ENCODE data around the gene PPP2R2C.

PPP2R2C gene

GRCh38 chr4:6336166-6336565 lies 136.2 kb downstream of the PPP2R2C start:
- H3K9me3 ChIP-seq (ENCODE audit: insufficient read depth, low read length) = peaks cover 10% of the 10 kb centered on the region; the same call in 1 of the 2 replicates
- no peak overlapping the region for H3K4me3 ChIP-seq (ENCODE audit: insufficient read length, low read depth)
- TF ChIP-seq SUZ12 (IDR thresholded peaks at IDR 0.05; ENCODE audit: extremely low read depth, insufficient read depth, insufficient read length) (no peak), ZNF274 (IDR thresholded peaks at IDR 0.05; ENCODE audit: low read depth, low read length) (no peak), YY1 (IDR thresholded peaks at IDR 0.05; ENCODE audit: insufficient read depth, insufficient read length) (no peak)
- no peak overlapping the region for H3K9ac ChIP-seq (ENCODE audit: insufficient read length, low read depth)
- peaks cover 19% of the 10 kb centered on the region for H3K4me1 ChIP-seq (ENCODE audit: insufficient read depth, insufficient read length)
- peaks cover 29% of the 10 kb centered on the region for H3K27me3 ChIP-seq (ENCODE audit: insufficient read depth, insufficient read length)
- H3K36me3 ChIP-seq (ENCODE audit: insufficient read depth, insufficient read length, low read length) = no peaks in the 10 kb centered on the region
- no peak for DNase-seq (ENCODE audit: low read depth, low spot score)

DNA sequence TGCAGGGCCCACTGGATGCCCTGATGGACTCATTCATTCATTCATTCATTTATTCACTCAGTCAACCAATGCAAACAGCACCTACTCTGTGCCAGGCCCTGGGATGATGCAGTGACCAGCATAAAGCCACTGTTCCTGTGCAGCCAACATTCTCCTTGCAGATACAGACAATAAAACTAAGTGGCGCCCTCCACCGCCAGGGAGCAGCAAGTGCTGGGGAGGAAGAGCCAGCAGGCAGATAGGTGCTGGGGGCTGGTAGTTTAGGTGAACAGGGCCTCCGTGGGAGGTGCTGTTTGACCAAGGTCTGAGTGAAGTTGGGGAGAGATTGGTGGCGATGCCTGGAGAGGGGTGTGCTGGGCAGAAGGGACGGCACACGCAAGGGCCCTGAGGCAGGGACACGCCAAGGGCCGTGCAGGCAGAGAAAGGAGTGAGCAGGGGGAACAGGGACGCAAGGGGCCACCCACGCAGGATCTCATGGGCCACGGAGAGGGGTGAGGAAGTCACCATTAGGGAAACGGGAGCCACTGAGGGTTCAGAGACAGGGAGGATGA lies 137.3 kb downstream of the PPP2R2C start:
- no peak for DNase-seq (ENCODE audit: low read depth, low spot score)

GRCh38 chr4:6334203-6334887 lies 138.1 kb downstream of the PPP2R2C start:
- H3K4me3 ChIP-seq (ENCODE audit: insufficient read length, low read depth) = no peak overlapping the region
- DNase-seq (ENCODE audit: low read depth, low spot score) = no peak
- no peak for TF ChIP-seq YY1 (IDR thresholded peaks at IDR 0.05; ENCODE audit: insufficient read depth, insufficient read length)
- TF ChIP-seq ZNF274 (IDR thresholded peaks at IDR 0.05; ENCODE audit: low read depth, low read length) = no peak
- no peak for TF ChIP-seq SUZ12 (IDR thresholded peaks at IDR 0.05; ENCODE audit: extremely low read depth, insufficient read depth, insufficient read length)
- H3K27me3 ChIP-seq (ENCODE audit: insufficient read depth, insufficient read length) = peaks cover 29% of the 10 kb centered on the region
- H3K36me3 ChIP-seq (ENCODE audit: insufficient read depth, insufficient read length, low read length) = no peaks in the 10 kb centered on the region
- H3K4me1 ChIP-seq (ENCODE audit: insufficient read depth, insufficient read length) = peaks cover 16% of the 10 kb centered on the region
- H3K9me3 ChIP-seq (ENCODE audit: insufficient read depth, low read length) = peaks cover 10% of the 10 kb centered on the region; the same call in 1 of the 2 replicates
- H3K9ac ChIP-seq (ENCODE audit: insufficient read length, low read depth) = no peak overlapping the region

More for the DNA sequence above, 137.3 kb downstream of the PPP2R2C start:
- peaks cover 16% of the 10 kb centered on the region for H3K4me1 ChIP-seq (ENCODE audit: insufficient read depth, insufficient read length)
- TF ChIP-seq ZNF274 (IDR thresholded peaks at IDR 0.05; ENCODE audit: low read depth, low read length) (no peak), YY1 (IDR thresholded peaks at IDR 0.05; ENCODE audit: insufficient read depth, insufficient read length) (no peak), SUZ12 (IDR thresholded peaks at IDR 0.05; ENCODE audit: extremely low read depth, insufficient read depth, insufficient read length) (no peak)
- no peak overlapping the region for H3K9ac ChIP-seq (ENCODE audit: insufficient read length, low read depth)
- H3K4me3 ChIP-seq (ENCODE audit: insufficient read length, low read depth) = no peak overlapping the region
- peaks cover 10% of the 10 kb centered on the region; the same call in 1 of the 2 replicates for H3K9me3 ChIP-seq (ENCODE audit: insufficient read depth, low read length)
- H3K36me3 ChIP-seq (ENCODE audit: insufficient read depth, insufficient read length, low read length) = no peaks in the 10 kb centered on the region
- peaks cover 29% of the 10 kb centered on the region for H3K27me3 ChIP-seq (ENCODE audit: insufficient read depth, insufficient read length)

DNA sequence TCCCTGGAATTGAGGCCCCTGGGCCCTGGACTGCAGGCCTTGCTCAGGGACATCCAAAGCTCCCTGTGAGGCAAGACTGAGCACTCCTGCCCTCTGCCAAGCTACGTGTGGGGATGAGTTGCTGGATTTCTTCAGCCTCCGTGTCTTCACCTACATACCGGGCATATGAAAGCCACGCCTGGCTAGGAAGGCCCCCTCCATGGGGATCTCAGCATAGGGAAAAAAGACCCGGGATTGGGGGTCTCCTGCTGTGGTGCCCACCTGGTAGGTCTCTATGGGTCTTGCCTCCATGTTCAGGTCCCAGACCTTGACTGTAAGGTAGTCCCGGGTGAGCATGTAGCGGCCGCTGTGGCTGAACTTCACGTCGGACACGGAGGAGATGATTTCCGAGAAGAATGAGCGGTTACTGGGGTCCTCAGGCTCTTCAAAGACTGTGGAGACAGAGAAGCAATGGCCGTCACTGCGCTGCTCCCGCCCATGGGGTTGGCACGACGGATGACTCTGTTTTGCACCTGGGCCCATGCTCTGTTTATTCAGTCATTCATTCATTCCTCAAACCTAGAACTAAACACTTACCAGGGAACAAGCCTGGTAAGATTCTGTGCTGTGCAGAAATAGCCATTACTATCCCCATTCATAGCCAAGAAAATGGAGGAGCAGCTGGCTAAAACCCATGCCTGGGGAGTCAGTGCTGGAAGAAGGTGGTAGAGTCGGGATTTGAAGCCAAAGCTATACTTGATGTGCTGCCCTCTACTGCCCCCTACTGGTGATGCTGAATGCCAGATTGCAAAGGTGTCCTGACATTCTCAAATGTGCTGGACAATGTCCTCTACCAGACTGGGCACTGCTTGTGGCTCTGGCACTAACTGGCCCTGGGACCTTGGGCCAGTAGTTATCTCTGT lies 138.9 kb downstream of the PPP2R2C start:
- DNase-seq (ENCODE audit: low read depth, low spot score) = no peak
- Histone ChIP-seq H3K27me3 (ENCODE audit: insufficient read depth, insufficient read length) (peaks cover 21% of the 10 kb centered on the region), H3K4me3 (ENCODE audit: insufficient read length, low read depth) (no peak overlapping the region), H3K9ac (ENCODE audit: insufficient read length, low read depth) (no peak overlapping the region), H3K4me1 (ENCODE audit: insufficient read depth, insufficient read length) (peaks cover 15% of the 10 kb centered on the region), H3K9me3 (ENCODE audit: insufficient read depth, low read length) (peaks cover 10% of the 10 kb centered on the region; the same call in 1 of the 2 replicates), H3K36me3 (ENCODE audit: insufficient read depth, insufficient read length, low read length) (no peaks in the 10 kb centered on the region)
- TF ChIP-seq SUZ12 (IDR thresholded peaks at IDR 0.05; ENCODE audit: extremely low read depth, insufficient read depth, insufficient read length) (no peak), ZNF274 (IDR thresholded peaks at IDR 0.05; ENCODE audit: low read depth, low read length) (no peak), YY1 (IDR thresholded peaks at IDR 0.05; ENCODE audit: insufficient read depth, insufficient read length) (no peak)

- Histone ChIP-seq H3K4me1 (ENCODE audit: insufficient read depth, insufficient read length) (peaks cover 11% of the 10 kb centered on the region), H3K27me3 (ENCODE audit: insufficient read depth, insufficient read length) (peaks cover 17% of the 10 kb centered on the region), H3K36me3 (ENCODE audit: insufficient read depth, insufficient read length, low read length) (no peaks in the 10 kb centered on the region), H3K9ac (ENCODE audit: insufficient read length, low read depth) (no peak overlapping the region), H3K9me3 (ENCODE audit: insufficient read depth, low read length) (peaks cover 10% of the 10 kb centered on the region; the same call in 1 of the 2 replicates), H3K4me3 (ENCODE audit: insufficient read length, low read depth) (no peak overlapping the region)
- no peak for DNase-seq (ENCODE audit: low read depth, low spot score)
- TF ChIP-seq YY1 (IDR thresholded peaks at IDR 0.05; ENCODE audit: insufficient read depth, insufficient read length) (no peak), ZNF274 (IDR thresholded peaks at IDR 0.05; ENCODE audit: low read depth, low read length) (no peak), SUZ12 (IDR thresholded peaks at IDR 0.05; ENCODE audit: extremely low read depth, insufficient read depth, insufficient read length) (no peak)
Observed at GRCh38 chr4:6332669-6333050, 139.8 kb downstream of the PPP2R2C start.

DNA sequence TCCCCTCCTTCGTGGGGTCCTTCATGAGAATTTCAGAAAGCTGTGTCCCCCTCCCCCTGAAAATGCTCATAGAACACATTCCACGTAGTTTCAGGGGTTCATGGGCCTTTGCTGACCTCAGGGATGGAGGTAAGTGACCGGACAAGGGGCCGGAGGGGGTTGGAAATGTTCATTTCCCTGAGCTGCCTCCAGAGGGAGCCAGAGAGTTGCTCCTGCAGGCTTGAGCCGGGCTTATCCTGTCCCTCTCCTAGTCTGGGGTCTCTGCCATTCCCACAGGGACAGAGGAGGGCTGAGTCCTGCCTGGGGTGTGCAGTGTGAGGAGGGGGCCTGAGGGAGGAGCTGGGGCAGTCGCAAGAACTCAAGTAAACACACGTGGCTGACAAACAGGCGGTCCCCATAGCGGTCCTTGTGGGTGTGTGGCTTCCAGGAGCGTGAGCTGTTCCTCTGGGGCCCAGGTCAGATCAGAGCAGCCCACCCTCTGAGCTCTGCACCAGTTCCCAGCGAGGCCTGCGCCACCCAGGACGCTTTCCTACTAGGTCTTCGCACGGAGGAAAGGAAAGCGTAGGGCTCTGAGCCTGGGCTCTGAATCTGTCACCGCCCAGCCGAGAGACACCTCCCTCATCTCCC lies 140.3 kb downstream of the PPP2R2C start:
- Histone ChIP-seq H3K27me3 (ENCODE audit: insufficient read depth, insufficient read length) (peaks cover 14% of the 10 kb centered on the region), H3K36me3 (ENCODE audit: insufficient read depth, insufficient read length, low read length) (no peaks in the 10 kb centered on the region), H3K9ac (ENCODE audit: insufficient read length, low read depth) (peak overlapping the region; percentile 15), H3K4me3 (ENCODE audit: insufficient read length, low read depth) (no peak overlapping the region), H3K4me1 (ENCODE audit: insufficient read depth, insufficient read length) (peaks cover 9% of the 10 kb centered on the region), H3K9me3 (ENCODE audit: insufficient read depth, low read length) (peaks cover 10% of the 10 kb centered on the region; the same call in 1 of the 2 replicates)
- no peak for TF ChIP-seq SUZ12 (IDR thresholded peaks at IDR 0.05; ENCODE audit: extremely low read depth, insufficient read depth, insufficient read length)
- no peak for TF ChIP-seq YY1 (IDR thresholded peaks at IDR 0.05; ENCODE audit: insufficient read depth, insufficient read length)
- TF ChIP-seq ZNF274 (IDR thresholded peaks at IDR 0.05; ENCODE audit: low read depth, low read length) = no peak
- DNase-seq (ENCODE audit: low read depth, low spot score) = no peak

Data from NT2/D1 (cell line).